GM18870 (cell line): ENCODE data around the gene TOGARAM2.

Experiments
- ATAC-seq: cut with Tn5 transposase; IDR thresholded peaks from one replicate; pipeline ENCODE4 v1.9.1; 2021; ENCODE audit warnings: moderate library complexity; ENCODE audit not compliant: unreplicated experiment

TOGARAM2 gene

DNA sequence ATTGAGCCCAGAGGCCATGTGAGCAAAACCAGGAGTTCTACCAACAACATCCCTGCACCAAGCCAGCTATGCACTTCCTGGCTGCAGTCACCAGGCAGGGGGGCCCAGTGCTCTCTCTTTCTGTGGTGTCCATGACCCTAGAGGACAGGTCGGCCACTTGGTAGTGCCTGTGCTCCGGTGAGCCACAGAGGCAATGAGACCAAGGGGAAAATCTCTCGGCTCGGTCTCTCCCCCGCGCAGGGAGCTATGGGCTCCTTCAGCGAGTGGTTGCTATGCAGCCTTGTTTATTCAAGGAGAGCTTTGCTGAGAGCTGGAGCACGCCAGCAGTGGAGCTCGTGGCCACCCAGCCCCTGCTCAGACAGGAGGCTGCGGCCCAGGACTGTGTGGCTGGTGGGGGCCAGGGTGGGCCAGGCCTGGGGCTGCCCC is at the start of gene TOGARAM2:
TOGARAM2 (plus strand) TSS at position 283 of the 426 bp plus-strand sequence. CDS start 13,537 bp downstream, outside the sequence.
- no peak for ATAC-seq

DNA sequence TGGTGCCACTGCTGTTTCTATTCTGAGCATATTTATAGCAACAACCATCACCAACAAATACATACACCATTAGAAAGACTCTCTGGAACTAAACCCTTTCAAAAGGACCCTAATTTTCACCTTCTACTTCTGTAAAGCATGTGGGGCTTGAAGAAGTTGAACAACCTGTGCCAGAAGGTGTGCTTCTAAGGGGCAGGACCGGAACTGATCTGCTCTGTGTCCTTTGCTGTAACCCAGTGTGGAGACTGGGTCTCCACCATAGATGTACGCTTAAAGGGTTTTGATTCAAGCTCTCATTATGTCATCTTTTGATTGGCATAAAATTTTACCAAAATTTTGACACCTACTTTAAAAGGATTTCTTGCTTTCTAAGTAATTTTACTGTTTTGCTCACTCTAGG is 46.3 kb upstream of the TOGARAM2 start:
- ATAC-seq = no peak

- ATAC-seq = no peak
These were observed 40.1 kb upstream of the TOGARAM2 start for GRCh38 chr2:28941008-28941407.

DNA sequence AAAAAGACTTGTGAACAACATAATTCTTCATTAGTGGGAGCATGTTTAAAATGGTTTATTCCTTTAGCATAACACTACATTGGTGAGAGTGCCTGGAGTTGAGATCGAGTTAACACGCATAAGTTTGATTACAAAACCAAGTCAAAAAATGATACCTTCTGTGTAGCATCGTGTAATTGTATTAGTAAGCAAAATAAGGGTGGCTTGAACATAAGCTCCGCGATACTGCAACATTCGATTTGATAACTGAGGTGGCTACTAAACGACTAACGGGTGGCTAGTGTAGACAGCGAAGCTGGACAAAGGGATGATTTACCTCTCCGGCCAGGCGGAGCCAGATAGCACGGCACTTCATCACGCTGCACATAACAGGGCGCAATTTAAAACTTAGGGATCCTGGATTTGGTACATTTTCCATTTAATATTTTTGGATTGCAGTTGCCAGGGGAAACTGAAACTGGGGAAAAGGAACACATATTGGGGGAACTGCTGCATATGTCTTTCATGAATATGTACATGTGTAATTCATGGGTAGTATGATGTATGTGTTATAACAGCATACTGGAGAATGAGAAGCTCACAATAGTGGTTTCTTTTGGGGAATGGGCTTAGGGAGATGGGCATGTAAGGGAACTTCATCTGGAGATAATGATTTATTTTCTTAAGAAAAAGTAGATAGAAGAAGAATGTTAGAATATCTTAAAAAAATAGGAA is 36.4 kb upstream of the TOGARAM2 start:
- ATAC-seq = no peak

DNA sequence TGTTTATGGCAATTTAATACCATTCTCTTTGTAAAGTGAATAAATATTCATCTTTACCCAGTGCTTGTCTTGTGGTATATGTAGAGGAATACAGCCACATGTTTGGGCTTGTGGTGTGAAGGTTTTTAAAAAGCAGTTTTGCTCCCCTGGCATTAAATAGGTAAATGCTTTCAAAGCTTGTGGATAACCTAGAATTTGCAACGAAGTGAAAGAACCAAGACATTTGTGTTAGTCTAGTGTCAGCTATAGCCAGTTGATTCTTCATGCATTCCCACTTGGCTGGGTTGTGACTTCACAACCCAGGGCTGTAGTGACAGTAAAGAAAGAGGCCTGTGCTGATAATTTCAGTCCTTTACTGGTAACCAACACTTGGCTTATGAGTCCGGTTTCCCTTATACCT is 32.9 kb upstream of the TOGARAM2 start:
- ATAC-seq = no peak

DNA sequence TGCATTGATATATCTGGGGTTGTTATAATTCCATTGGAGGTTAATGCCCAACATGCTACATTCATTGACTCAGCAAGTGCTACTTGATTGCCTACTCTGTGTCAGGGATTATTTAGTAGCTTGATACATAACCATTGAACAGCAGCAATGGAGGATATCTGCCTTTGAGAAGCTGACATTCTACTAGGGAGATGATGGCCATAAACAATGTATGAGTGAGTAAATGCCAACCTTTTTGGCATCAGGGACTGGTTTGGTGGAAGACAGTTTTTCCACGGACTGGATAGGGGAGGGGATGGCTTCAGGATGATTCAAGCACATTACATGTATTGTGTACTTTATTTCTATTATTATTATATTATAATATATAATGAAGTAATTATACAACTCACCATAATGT is 31.9 kb upstream of the TOGARAM2 start:
- no peak for ATAC-seq

GRCh38 chr2:28949617-28950305 is 31.3 kb upstream of the TOGARAM2 start:
- no peak for ATAC-seq

DNA sequence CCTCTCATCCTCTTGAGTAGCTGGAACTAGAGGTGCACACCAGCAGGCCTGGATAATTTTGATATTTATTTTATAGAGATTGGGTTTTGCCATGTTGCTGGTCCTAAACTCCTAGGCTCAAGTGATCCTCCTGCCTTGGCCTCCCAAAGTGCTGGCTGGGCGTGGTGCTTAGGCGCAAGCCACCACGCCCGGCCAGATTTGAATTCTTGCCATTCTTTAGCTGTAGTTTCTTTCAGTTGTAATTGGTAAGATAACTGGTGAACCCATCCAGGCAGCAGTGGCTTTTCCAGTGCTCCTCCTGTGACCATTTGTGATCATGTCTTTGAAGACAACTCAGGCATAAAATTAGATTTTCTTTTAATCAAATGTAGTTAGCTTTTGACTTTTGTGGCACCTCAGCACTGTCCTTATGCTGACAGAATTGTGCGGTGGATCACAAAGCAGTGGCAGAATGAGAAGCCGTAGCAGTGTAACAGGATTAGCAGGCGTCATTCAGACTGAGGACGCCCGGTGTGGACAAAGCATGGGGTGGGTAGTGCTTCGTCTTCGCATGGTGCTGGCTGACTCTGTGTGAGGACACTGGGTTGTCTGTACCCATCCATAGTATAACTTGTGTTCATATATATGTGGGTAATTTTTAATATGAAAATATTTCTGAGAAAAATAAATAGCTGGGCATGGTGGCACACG is 30.0 kb upstream of the TOGARAM2 start:
- ATAC-seq = no peak

- ATAC-seq = no peak
These were observed 28.9 kb upstream of the TOGARAM2 start for GRCh38 chr2:28951910-28952835.

DNA sequence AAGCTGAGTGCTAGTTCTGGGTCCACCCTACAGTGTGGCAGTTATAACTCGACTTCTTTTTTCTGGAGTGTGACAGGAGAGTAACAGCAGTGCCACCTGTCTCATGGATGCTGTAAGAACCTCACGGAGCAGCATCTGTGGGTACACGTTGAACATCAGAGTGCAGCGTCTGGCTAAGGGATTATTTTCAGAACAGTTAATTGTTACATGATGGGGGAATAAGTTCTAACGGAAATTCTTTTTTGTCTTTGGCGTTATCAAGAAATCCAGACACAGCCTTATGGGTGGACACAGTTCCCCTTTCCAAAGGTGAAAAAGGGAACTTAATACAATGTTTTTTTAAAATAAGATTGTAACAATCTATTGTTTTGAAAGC is 28.3 kb upstream of the TOGARAM2 start:
- no peak for ATAC-seq

GRCh38 chr2:28955467-28955866 is 25.6 kb upstream of the TOGARAM2 start:
- ATAC-seq = no peak

DNA sequence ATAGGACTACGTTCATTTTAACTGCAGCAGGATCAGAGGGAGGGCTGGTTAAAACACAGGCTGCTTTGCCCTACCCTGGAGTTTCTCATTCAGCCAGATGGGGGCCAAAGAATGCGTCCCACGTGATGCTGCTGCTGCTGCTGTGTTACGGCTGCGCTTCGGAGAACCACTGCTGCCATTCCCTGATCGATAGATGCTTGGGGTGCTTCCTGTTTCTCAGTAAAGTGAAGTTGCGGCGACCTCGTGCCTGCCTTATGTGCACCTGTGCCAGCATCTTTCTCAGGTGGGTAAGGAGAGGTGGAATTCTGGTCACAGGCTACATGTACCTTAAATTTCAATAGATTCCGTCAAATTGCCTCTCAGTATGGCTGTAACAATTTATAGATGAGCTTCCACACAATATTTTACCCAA is 24.7 kb upstream of the TOGARAM2 start:
- ATAC-seq = no peak

- no peak for ATAC-seq
These were observed 24.2 kb upstream of the TOGARAM2 start for GRCh38 chr2:28956890-28957289.

- no peak for ATAC-seq
These were observed 22.4 kb upstream of the TOGARAM2 start for GRCh38 chr2:28958689-28959088.

DNA sequence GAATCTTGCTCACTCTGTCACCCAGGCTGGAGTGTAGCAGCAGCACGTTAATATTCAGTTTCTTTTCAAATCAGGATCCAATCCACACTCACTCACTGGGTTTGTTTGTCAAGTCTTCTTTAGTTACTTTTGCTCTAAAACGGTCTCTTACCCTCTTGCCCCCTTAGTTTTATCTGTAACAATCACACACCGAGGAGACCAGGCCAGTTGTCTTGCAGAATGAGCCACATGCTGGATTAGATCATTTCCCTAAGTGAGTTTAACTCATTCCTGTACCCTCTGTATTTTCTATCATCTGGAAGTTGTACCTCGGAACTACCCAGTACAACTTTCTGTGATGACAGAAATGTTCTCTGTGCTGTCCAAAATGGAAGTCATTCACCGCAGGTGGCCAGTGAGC is 20.7 kb upstream of the TOGARAM2 start:
- no peak for ATAC-seq

DNA sequence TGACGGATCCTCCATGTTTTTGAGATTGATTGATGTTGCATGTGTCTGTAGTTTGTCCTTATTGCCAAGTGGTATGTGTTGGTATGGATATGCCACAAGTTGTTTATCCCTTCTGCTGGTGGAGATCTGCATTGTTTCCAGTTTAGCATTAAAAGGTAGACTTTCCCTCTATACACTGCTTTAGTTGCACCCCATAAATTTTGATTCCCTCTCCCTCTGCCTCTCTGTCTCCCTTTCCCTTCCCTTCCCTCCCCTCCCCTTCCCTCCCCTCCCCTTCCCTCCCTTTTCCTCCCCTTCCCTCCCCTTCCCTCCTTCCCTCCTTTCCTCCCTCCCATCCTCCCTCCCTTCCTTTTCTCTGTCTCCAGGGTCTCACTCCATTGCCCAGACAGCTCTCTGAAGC is 18.6 kb upstream of the TOGARAM2 start:
- ATAC-seq = no peak

GRCh38 chr2:28970464-28971160 is 10.5 kb upstream of the TOGARAM2 start:
- no peak for ATAC-seq

DNA sequence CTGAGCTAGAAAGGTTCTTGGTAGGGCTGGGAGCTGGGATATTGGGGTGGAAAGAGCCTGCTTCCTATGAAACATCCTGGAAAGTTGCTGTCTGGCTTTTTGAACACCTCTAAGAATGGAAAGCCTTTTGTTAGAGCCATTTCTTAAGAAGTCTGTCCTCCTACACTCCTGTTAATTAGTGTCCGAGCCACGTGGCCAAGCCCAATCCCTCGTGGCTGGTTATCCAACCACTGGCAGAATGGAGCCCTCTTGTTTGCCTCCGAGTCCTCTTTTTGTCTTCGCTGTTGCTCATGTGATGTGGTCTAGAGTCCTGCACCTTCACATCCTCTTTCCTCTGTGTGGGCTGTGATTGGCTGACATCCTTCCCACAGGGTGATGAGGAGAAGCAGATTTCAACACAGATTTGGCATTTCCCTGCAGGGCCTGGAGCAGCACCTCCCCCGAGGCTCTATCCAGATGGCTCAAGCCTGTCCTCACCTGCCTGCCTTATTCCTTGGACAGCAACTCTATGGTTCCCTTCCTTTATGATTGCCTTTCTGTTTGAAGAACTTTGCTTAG is 8.2 kb upstream of the TOGARAM2 start:
- no peak for ATAC-seq

GRCh38 chr2:28974252-28974651 is 6.8 kb upstream of the TOGARAM2 start:
- ATAC-seq = no peak

- ATAC-seq = no peak
These were observed 5.4 kb upstream of the TOGARAM2 start for GRCh38 chr2:28975671-28976070.
